ENCODE results near the gene NME3.
"Not testable (repeated sequence)": the region's sequence is repeated elsewhere in the genome, so short reads cannot be mapped to it uniquely, and the experiment has no call there.

NME3 gene

DNA sequence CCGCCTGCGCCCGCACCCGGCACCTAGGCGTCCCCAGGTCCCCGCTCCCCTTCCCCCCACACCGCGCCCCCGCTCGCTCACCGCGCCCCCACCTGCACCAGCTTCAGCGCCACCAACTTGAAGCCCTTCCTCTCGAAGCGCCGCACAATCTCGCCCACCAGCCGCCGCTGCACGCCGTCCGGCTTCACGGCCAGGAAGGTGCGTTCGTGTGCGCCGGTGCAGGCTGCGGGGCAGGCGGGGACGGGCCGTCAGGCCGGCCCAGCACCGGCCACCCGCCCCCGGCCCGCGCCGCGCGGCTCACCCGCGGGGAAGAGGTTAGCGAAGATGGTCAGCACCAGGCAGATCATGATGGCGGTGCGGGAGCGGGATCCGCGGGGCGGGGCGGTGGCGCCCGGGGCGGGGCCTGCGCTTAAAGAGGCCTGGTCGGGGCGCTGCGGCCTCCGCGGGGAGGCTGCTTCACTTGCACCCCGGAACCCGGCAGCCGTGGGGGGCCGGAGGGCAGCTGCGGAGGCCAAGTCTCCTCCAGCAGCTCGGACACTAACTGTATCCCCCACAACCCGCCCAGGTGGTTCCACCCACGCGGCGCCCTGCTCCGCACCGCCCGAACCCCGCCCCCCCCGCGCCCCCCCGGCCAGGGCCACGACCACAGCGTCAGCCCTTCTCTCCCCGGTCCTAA, at the start of gene NME3:
NME3 (minus strand) TSS at position 356 of the 676 bp plus-strand sequence; CDS start at position 347, 9 bp downstream.
- peak; percentile 49 for DNase-seq (ENCODE audit: low spot score)

DNA sequence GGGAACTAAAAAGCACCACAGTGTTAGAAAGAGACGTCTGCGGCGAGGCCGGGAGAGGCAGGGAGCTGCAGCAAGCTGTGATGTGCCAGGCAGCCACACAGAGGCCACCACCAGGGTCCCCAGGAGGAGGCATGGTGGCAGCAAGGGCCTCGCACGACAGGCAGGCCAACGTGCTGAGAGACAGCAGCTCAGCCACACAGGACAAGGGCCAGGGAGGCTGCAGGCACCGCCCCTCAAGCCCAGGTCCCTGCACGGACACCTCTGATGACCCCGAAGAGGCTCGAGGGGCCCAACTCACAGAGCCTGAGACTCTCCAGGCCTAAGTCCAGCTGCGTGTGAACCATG, 49.6 kb upstream of the NME3 start:
- no peak for DNase-seq (ENCODE audit: low spot score)

DNA sequence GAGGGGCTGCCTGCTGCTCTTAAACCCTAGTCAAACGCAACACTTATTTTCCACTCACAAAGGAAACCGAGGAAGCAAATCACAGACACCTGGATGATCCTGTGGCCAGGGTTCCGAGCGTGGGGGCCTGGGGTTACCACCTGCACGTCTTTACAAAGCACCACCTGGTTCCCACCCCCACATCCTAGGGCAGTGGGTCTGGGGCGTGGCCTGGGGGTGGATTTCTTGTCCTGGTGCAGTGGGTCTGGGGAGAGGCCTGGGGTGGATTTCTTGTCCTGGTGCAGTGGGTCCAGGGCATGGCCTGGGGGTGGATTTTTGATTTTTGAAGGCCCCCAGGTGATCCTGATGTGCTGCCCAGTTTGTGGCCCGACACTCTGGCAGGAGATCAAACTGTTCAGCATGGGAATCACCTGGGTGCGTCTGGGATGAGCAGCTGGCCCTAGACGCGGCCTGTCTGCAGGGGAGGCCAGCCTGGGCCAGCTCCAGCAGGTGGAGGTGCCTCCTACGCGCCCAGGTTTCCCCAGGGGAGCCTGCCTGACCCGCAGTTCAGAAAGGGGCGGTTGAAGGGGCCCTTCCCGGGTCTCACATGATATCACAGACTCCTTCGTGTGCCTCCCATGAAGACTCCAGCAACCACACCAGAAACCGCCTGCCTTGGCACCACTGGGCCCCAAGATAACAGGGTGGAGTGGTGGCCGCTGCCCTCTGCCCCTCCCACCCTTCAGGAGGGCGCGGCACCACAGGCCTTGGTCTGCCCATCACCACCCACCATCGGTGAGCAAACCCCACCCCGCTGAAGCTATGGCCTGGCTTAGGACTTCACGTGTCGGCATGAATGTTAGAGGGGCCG, 49.0 kb upstream of the NME3 start:
- DNase-seq (ENCODE audit: low spot score): no peak

DNA sequence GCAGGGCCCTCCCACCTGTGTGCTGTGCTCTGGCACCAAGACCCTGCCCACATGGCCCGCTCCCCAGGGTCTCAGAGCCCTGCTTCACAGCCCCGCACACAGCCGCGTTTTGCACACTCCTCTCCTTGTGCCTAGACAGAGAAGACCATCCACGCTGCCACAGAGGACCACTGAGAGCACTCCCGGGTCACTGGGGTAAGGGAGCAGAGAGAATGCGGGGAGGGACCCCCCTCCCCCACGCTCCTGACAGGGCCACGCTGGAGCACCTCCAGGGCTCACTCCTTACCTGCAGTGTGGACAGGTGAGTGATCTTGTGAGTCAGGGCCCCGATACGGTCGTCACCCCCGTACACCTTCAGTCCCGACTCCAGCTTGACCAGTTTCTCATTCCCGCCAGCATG, 48.3 kb upstream of the NME3 start:
- DNase-seq (ENCODE audit: low spot score): no peak

DNA sequence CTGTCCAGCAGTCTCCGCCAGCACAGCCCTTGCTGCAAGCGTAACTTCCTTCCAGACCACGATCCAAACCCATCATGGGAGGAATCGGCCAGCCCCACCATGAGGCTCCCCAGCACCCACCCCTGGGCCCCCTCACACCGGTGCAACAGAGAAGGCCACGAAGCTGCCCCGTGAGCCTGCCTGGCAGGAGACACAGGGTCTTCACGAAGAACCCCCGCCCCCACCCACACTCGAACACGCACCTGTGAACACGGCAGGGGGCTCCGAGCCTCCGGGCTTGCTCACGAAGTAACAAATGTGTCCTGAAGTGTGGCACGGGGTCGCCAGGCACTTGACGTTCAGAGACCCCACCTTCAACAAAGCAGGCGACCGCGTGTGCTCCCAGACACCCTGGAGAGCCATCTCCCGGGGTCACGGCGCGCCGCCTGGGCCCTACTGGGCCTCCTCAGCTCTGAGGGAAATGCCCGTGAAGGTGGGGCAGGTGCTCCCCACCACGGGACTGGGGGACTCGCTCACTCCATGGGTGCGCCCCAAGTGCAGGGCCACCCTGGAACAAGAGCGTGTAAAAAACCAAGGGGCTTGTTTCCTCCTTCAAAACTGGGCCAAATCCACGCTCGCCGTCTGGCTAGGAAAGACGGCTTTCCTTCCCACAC, 47.7 kb upstream of the NME3 start:
- DNase-seq (ENCODE audit: low spot score): no peak

DNA sequence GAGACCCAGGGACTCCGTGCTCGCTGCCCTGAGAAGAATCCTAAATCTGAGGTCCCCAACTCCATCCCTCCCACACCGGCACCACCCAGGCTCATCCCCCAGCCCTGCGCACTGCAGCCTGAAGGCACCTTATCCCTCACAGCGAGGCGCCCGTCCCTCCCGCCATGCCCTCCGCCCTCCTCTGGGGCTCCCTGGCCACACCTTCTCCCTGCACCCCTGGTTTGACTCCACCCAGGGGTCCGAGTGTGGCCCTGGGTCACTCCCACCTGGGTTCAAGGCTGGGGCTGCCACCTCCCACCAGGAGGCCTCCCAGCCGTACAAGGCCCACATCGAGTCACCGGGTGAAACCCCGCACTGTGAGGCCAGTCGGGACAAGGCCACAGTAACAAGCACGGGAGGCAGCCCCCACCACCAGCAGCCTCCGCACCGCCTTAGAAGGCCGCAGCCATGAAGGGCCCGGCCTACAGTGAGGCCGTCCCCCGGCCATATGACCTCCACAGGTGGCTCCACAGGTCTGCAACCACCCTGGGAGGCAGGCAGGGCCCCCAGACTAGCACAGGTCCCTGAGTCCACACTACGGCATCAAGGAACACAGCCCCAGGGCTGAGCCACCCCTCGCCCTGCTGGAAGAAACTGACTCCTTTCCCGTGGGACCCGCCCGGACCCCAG, 47.0 kb upstream of the NME3 start:
- no peak for DNase-seq (ENCODE audit: low spot score)

DNA sequence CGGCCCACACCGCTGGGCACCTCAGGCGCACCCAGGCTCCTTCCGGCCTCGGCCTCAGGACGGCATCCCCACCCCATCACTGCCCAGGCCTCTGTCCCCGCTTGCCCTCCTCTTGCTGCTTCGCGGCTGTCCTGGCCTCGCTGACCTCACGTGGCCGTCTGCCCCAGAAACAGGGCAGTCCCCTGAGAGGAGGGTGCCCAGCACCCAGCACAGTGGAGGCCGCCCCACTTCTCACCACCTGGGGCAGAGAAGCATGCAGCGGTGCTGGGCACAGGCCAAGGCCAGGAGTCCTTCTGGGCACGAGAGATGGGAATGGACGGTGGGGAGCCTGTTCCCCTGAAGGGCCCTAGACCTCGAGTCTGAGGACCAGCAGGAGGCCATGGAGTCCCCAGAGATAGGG, 46.4 kb upstream of the NME3 start:
- no peak for DNase-seq (ENCODE audit: low spot score)

DNA sequence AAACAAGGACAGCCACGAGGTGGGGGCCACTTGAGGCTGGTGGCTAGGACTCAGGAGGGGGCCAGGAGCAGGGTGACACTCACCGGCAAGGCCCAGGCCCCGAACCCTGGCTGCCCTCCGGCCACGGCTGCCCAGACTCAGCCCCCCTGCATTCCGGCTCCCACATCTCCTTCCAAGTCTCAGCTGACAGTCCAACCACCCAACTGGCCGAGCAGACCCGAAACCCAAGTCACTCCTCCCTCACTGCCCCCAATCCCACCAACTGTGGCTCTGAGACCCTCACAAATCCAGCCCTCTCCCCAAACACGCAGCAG, 45.9 kb upstream of the NME3 start:
- DNase-seq (ENCODE audit: low spot score): no peak

DNA sequence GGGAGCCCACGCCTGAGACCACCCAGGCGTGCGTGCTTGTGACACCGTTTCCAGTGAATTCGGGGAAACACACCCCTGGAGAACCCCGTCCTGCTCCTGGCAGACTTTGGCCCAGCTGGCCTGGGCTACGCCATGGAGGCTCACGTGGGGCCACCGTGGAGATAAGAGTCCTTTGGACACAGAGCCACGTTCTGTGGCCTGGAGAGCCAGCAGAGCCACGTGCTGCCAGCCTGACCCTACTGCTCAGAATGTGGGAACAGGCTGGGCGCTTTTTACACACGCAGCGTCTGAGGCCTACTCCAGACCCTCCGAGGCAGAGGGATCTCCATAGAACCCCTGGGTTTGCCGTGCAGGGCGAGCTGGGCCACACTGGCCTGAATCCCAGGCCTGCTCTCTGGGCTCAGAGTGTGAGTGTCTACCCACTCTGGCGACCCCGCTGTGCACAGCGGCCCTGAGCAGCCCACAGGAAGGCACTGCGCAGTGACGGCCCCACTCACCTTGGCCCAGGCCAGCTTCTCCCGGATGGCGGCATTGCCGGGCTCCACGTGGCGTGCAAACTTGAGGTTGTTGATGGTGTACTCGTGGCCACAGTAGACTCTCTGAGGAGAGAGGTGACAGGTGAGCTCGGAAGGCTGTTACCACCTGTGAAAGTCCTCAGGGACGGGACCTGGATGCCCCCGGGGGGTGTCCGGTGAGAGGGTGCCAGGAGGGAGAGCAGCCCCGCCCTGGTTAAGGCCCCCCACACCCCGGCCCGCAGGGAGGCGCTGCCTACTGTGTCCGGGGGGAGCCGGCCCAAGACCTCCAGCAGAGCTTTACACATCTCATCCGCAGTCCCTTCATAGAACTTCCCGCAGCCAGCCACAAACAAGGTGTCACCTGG, 45.3 kb upstream of the NME3 start:
- DNase-seq (ENCODE audit: low spot score): no peak

DNA sequence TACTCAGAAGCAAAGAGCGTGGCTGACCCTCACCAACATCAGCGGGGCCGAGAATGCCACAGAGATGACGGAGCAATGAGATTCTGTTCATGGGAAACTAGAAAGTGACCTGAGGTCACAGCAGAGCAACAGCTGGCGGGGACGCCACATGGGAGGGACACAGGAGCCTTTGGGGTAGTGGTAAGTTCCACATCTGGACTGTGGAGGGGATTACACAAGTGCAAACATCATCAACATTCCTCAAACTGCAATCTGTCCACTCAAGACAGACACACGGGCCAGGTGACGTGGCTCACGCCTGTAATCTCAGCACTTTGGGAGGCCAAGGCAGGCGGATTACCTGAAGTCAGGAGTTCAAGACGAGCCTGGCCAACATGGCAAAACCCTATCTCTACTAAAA, 44.1 kb upstream of the NME3 start:
- DNase-seq (ENCODE audit: low spot score): no peak

DNA sequence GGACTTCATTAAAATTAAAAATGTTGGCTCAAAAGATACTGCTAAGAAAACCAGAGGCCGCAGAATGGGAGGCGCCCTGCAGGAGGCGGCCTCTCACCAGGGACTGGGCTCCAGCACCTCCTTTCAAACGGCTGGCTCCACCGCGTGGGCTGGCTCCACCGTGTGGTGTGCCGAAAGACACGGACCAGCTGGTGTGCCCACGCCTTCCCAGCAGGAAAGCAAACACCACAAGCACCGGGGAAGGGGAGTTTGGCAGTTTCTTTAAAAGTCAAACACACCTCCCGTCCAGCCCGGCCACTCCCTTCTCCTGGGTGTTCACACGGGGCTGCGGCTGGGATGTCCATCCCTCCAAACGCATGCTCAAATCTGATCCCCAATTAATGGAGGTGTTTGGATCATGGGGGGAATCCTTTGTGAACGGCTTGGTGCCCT, 41.4 kb upstream of the NME3 start:
- DNase-seq (ENCODE audit: low spot score): peak; percentile 15

DNA sequence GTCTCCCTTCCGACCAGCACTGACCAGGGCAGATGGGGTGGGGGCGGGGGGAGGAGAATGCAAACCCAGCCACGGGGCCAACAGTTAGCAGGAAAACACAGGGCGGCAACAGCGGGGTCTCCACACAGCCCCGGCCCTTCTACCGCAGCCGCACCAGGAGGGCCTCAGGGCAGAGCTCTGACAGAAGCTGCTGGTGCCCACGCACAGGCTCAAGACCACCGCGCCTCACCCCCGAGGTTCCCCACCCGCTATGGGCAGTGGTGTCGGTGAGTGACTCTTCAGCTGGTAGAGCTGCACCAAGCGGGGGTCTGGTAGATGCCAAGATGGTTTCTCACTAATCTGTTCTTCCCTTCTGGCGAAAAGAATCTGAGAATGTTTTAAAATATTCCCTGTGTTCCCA, 39.2 kb upstream of the NME3 start:
- no peak for DNase-seq (ENCODE audit: low spot score)

DNA sequence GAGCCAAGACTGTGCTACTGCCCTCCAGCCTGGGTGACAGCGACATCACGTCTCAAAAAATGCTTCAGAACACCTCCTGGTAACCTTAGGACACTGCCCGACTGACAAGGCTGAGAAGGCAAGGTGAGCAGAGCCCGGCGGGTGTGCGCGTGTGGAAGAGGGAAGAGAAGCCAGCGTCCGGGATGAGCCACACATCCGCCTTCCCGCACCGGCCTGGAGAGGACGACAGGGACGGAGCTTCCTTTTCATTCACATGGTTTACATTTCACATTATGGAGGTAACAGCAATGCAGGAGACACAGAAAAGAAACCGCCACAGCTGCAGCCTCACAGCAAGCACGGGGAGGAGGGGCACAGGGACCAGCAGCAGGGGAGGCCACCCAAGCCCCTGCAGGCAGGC, 38.8 kb upstream of the NME3 start:
- no peak for DNase-seq (ENCODE audit: low spot score)

DNA sequence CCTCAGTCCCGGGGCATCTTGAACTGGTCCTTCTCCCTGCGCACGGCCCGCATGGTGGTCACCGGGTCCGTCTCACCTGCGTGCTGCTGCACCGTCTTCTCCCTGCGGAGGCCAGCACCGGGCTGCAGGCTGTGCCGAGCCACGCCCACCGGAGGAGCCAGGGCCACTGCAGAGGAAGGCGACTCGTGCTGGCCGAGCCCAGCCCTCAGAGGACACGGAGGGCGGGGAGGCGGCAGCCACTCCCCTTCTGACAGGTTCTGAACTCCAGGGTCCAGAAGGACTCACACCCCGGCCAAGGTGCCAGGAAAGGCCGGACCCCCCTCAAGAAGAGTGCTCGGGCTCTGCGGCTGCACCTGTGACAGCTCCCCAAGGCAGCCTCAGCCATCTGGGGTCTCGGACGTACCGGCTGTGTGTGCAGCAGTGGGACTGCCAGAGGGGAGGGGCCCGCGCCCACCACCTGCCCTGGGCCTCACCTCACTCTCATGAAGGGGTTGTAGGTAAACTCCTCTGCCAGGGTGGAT, 38.0 kb upstream of the NME3 start:
- no peak for DNase-seq (ENCODE audit: low spot score)

DNA sequence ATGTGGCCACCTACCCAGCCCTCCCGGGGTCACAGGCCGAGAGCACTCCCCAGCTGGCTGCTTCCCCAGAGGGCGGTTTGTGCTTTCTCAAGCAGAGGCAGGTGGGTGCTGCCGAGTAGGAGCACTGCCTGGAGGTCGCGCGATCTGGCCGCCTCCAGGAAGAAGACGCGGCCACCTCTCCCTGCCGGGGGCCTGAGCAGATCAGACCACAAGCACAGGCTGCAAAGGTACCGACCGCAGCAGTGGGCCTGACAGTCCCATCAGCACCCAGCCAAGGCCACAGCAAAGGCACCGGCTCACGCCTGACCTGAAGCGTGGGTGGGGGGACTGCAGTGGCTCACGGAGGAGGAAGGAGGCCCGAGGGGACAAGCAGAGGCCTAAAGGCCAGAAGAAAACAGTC, 37.3 kb upstream of the NME3 start:
- no peak for DNase-seq (ENCODE audit: low spot score)

DNA sequence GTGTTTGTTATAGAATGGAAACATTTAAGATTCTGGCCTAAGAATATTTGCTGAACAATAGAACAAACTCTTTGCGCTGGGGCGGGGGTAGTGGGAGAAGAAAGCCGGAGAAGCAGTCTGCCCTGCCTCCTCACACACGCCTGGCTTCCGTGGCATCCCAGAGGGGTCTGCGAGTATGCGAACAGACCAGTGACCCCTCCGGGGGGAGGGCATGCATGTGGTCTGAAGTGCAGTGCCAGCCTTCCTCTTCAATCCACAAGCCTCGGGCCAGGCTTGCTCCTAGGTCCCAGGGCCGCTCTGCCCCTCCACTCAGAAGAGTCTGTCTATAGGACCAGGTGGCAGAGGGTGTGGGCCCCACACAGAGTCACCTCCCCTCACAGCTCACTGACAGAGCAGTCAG, 36.3 kb upstream of the NME3 start:
- DNase-seq (ENCODE audit: low spot score): no peak

DNA sequence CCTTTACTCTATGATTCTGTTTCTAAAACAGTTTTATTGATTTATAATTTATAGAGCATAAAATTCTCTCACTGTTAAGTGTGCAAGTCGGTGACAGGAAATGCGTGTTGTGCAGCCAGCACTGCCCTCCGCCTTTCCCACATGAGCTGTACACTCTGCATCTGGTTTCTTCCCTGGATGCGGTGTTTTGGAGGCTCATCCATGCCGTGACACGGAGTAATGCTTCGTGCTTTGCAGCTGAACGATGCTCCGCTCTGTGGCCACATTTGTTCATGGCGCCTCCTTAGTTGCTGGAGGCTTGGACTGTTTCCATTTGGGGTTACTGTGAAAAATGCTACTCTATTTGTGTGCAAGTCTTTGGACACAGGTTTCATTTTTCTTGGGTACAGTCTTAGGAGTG, 29.4 kb upstream of the NME3 start:
- no peak for DNase-seq (ENCODE audit: low spot score)

DNA sequence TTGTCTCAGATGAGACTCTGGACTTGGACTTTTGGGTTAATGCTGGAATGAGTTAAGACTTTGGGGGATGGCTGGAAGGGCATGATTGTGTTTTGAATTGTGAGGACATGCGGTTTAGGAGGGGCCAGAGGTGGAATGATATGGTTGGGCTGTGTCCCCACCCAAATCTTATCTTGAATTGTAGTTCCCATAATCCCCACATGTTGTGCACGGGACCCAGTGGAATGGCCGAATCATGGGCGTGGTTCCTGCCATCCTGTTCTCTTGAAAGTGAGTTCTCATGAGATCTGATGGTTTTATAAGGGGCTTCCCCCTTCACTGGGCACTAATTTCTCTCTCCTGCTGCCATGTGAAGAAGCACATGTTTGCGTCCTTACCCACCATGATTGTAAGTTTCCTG, 27.9 kb upstream of the NME3 start:
- not testable (repeated sequence) for DNase-seq (ENCODE audit: low spot score)

DNA sequence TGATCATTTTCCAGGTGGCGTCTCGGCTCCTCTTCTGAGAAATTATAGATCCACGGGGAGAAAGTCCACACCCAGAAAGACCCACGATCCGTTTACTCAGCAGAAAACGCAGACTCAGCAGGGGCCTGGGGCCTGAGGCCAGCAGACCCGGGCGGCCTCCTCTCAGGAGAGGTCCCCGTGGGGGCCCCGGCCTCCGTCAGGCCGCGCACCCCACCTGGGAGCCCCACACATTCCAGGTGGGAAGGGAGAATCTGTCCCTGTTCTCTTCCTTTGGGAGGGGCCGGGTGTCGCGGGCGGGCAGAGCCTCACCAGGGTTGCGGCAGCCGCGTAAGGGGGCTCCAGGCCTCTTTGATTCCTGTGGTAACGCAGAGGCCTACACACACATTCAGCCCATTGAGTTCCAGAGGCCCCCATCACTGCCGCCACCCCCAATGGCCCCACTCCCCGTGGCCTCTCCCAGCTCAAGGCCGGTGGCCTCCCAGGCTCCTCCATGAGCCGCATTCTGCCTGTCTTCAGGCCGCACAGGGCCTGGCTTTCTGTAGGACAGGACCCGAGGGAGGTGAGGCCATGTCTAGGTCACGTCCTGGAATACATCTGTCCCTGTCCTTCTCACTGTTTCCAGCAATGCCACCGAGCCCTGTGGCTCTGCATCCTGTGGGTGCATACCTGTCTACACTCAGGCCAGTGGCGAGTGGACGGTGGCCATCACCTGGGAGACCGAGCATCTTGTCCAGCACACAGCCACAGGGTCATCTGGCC, 23.7 kb upstream of the NME3 start:
- no peak for DNase-seq (ENCODE audit: low spot score)

DNA sequence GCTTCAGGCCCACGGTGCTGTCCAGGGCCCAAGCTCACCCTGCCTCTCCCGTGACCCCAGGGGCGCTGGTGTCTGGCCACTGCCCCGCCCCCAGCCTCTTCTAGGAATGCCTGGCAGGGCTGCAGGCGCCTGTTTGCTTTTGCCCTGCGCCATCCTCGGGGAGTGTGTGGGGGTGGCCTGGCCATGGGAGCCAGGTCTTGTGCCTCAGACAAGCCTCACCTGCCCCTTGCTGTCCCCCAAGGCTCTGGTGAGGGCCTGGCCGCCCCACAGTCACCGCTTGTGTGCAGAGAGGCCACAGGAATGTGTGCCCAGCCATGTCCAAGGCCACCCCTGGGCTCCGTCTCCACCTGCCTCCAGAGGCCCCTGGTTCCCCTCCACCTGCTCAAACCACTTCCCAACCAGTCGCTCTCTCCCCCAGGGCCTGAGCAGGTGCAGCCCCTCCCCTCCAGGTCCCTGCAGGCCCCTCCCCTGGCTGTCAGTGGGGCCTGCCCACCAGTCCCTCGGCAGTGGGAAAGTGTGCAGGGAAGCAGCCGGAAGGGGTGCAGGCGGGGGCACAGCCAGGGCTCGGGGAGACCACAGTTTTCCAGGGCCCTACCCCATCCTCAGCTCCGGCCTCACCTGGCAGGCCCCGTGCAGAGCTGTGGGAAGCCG, 23.0 kb upstream of the NME3 start:
- DNase-seq (ENCODE audit: low spot score): no peak

Measured in LoVo (cell line).